Measurements from ENCODE around the gene MMRN1.

MMRN1 gene

GRCh38 chr4:89939546-89939945 lies 44.9 kb downstream of the MMRN1 start:
- no peak overlapping the region for H3K27ac Mint-ChIP-seq
- H3K4me3 Mint-ChIP-seq, result no peak overlapping the region
- H3K36me3 Mint-ChIP-seq (ENCODE audit: low read depth), result no peaks in the 10 kb centered on the region
- DNase-seq (ENCODE audit: low spot score), result no peak
- H3K9me3 Mint-ChIP-seq, result no peaks in the 10 kb centered on the region
- no peaks in the 10 kb centered on the region for H3K4me1 Mint-ChIP-seq (ENCODE audit: low read depth)
- peaks cover 6% of the 10 kb centered on the region for H3K27me3 Mint-ChIP-seq (ENCODE audit: low read depth)

- DNase-seq (ENCODE audit: low spot score), result no peak
- H3K9me3 Mint-ChIP-seq, result no peaks in the 10 kb centered on the region
- no peak overlapping the region for H3K4me3 Mint-ChIP-seq
- no peaks in the 10 kb centered on the region for H3K4me1 Mint-ChIP-seq (ENCODE audit: low read depth)
- H3K27me3 Mint-ChIP-seq (ENCODE audit: low read depth), result peaks cover 6% of the 10 kb centered on the region
- no peak overlapping the region for H3K27ac Mint-ChIP-seq
- H3K36me3 Mint-ChIP-seq (ENCODE audit: low read depth), result no peaks in the 10 kb centered on the region
These were observed 45.3 kb downstream of the MMRN1 start for GRCh38 chr4:89939994-89940393.

- no peaks in the 10 kb centered on the region for H3K4me1 Mint-ChIP-seq (ENCODE audit: low read depth)
- H3K9me3 Mint-ChIP-seq, result no peaks in the 10 kb centered on the region
- H3K4me3 Mint-ChIP-seq, result no peak overlapping the region
- no peak overlapping the region for H3K27ac Mint-ChIP-seq
- no peak for DNase-seq (ENCODE audit: low spot score)
- no peaks in the 10 kb centered on the region for H3K36me3 Mint-ChIP-seq (ENCODE audit: low read depth)
- H3K27me3 Mint-ChIP-seq (ENCODE audit: low read depth), result no peaks in the 10 kb centered on the region
These were observed 48.2 kb downstream of the MMRN1 start for GRCh38 chr4:89942811-89943210.

- H3K9me3 Mint-ChIP-seq, result no peaks in the 10 kb centered on the region
- no peaks in the 10 kb centered on the region for H3K4me1 Mint-ChIP-seq (ENCODE audit: low read depth)
- no peak overlapping the region for H3K4me3 Mint-ChIP-seq
- H3K36me3 Mint-ChIP-seq (ENCODE audit: low read depth), result no peaks in the 10 kb centered on the region
- no peaks in the 10 kb centered on the region for H3K27me3 Mint-ChIP-seq (ENCODE audit: low read depth)
- H3K27ac Mint-ChIP-seq, result no peak overlapping the region
- DNase-seq (ENCODE audit: low spot score), result no peak
These were observed 55.2 kb downstream of the MMRN1 start for GRCh38 chr4:89949782-89950387.

GRCh38 chr4:89952458-89952857 lies 57.8 kb downstream of the MMRN1 start:
- H3K36me3 Mint-ChIP-seq (ENCODE audit: low read depth), result no peaks in the 10 kb centered on the region
- no peaks in the 10 kb centered on the region for H3K27me3 Mint-ChIP-seq (ENCODE audit: low read depth)
- H3K4me3 Mint-ChIP-seq, result no peak overlapping the region
- DNase-seq (ENCODE audit: low spot score), result no peak
- H3K4me1 Mint-ChIP-seq (ENCODE audit: low read depth), result no peaks in the 10 kb centered on the region
- no peak overlapping the region for H3K27ac Mint-ChIP-seq
- H3K9me3 Mint-ChIP-seq, result no peaks in the 10 kb centered on the region

DNA sequence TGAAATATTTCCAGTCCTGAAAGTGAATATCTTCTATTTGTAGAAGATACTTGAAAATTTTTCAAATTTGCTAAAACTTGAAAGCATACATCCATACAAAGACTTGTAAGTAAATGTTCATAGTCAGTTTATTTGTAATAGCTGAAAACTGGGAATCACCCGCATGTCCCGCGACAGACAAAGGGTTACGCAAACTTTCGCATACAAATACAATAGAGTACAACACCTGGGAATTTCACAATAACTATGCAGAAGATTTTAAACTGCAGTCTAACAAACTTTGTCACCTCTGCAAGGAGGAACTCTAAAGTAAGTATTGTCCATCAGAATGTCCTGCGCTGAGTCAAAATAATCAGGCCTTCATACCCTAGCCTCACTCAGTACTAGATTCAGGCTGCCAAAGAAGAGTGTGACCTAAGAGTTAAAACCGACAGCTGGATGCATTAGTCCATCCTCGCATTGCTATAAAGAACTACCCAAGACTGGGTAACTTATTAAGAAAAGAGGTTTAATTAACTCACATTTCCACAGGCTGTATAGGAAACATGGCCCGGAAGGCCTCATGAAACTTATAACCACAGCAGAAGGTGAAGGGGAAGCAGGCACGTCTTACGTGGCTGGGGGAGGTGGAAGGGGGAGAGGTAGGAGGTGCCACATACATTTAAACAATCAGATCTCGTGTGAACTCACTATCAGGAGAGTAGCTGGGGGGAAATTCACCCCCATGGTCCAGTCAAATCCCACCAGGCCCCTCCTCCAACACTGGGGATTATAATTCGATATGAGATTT lies 60.4 kb downstream of the MMRN1 start:
- H3K27me3 Mint-ChIP-seq (ENCODE audit: low read depth), result no peaks in the 10 kb centered on the region
- H3K4me3 Mint-ChIP-seq, result no peak overlapping the region
- no peaks in the 10 kb centered on the region for H3K9me3 Mint-ChIP-seq
- H3K4me1 Mint-ChIP-seq (ENCODE audit: low read depth), result no peaks in the 10 kb centered on the region
- no peak for DNase-seq (ENCODE audit: low spot score)
- H3K27ac Mint-ChIP-seq, result no peak overlapping the region
- H3K36me3 Mint-ChIP-seq (ENCODE audit: low read depth), result no peaks in the 10 kb centered on the region

- no peaks in the 10 kb centered on the region for H3K9me3 Mint-ChIP-seq
- no peaks in the 10 kb centered on the region for H3K27me3 Mint-ChIP-seq (ENCODE audit: low read depth)
- no peak for DNase-seq (ENCODE audit: low spot score)
- no peak overlapping the region for H3K4me3 Mint-ChIP-seq
- no peak overlapping the region for H3K27ac Mint-ChIP-seq
- H3K4me1 Mint-ChIP-seq (ENCODE audit: low read depth), result no peaks in the 10 kb centered on the region
- no peaks in the 10 kb centered on the region for H3K36me3 Mint-ChIP-seq (ENCODE audit: low read depth)
These were observed 62.6 kb downstream of the MMRN1 start for GRCh38 chr4:89957046-89957926.

DNA sequence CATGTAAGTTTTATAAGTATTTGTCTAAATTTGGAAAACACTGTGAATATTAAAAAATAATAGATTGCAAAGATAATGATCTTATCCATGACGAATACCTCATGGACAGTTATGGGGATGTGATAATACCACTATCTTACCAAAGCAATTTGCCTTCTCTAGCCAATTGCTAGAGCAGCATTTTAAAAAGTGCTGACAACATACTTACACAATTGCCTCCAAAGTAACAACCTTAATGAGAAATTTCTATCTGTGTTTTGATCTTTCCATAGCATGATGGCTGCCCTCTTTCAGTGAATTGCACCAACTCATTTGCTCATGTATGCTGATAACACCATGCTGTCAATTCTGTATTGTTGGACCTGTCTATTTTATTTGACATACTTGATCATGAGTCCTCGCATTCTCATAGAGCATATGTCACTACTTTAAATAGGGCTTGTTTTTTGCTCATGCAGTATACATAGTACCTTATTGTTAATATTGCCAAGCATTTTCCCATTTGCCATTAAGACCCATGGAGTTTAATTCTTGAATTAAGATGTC lies 87.2 kb downstream of the MMRN1 start:
- no peak overlapping the region for H3K4me3 Mint-ChIP-seq
- no peak for DNase-seq (ENCODE audit: low spot score)
- H3K4me1 Mint-ChIP-seq (ENCODE audit: low read depth), result no peaks in the 10 kb centered on the region
- H3K27me3 Mint-ChIP-seq (ENCODE audit: low read depth), result no peaks in the 10 kb centered on the region
- H3K27ac Mint-ChIP-seq, result no peak overlapping the region
- no peaks in the 10 kb centered on the region for H3K9me3 Mint-ChIP-seq
- no peaks in the 10 kb centered on the region for H3K36me3 Mint-ChIP-seq (ENCODE audit: low read depth)

DNA sequence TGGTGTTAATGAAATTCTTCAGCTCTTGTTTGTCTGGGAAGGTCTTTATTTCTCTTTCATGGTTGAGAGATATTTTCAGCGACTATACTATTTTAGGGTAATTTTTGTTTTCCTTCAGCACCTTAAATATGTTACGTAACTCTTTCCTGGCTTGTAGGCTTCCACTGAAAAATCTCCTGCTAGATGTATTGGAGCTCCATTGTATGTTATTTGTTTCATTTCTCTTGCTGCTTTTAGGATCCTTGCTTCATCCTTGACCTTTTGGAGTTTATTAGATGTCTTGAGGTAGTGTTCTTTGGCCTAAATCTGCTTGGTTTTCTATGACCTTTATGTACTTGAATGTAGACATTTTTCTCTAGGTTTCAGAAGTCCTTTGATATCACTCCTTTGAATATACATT lies 93.6 kb downstream of the MMRN1 start:
- Mint-ChIP-seq H3K27ac (no peak overlapping the region), H3K36me3 (ENCODE audit: low read depth) (no peaks in the 10 kb centered on the region), H3K4me3 (no peak overlapping the region), H3K9me3 (no peaks in the 10 kb centered on the region), H3K4me1 (ENCODE audit: low read depth) (no peaks in the 10 kb centered on the region), H3K27me3 (ENCODE audit: low read depth) (no peaks in the 10 kb centered on the region)
- no peak for DNase-seq (ENCODE audit: low spot score)

- Mint-ChIP-seq H3K4me1 (ENCODE audit: low read depth) (no peaks in the 10 kb centered on the region), H3K27ac (no peak overlapping the region), H3K27me3 (ENCODE audit: low read depth) (no peaks in the 10 kb centered on the region), H3K36me3 (ENCODE audit: low read depth) (no peaks in the 10 kb centered on the region), H3K4me3 (no peak overlapping the region), H3K9me3 (no peaks in the 10 kb centered on the region)
- DNase-seq (ENCODE audit: low spot score), result no peak
These were observed 98.1 kb downstream of the MMRN1 start for GRCh38 chr4:89992744-89993143.

DNA sequence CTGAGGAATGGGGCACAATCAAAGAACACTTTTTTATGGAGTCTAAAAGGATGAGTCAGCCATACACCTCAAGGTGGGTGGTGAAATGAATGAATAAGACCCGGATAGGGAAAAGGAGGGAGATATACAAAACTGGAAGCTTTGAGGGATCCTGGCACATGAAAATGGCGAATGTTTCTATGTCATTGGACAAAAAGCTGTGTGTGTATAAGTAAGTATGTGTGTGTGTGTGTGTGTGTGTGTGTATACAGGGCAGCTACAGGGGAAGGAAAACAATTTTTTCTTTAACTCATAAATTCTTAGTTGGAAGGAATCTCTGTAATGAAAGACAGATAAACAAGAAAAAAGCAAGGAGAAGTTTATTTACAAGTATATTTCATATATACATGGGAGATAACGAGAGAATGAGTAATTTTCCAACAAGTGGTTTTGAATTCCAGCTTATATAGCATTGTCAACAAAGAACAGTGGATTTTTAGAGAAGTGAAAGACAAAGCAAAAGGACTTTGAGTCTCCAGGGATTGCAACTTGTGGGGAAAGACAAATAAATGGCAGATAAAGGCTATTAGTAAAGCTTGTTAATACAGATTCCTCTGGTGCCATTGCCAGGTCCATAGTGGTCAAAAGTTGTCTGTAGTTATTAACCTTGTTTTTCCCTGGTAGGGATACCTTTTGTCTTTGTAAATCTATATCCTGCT lies 99.7 kb downstream of the MMRN1 start:
- Mint-ChIP-seq H3K36me3 (ENCODE audit: low read depth) (no peaks in the 10 kb centered on the region), H3K4me1 (ENCODE audit: low read depth) (no peaks in the 10 kb centered on the region), H3K4me3 (no peak overlapping the region), H3K27me3 (ENCODE audit: low read depth) (no peaks in the 10 kb centered on the region), H3K27ac (no peak overlapping the region), H3K9me3 (no peaks in the 10 kb centered on the region)
- no peak for DNase-seq (ENCODE audit: low spot score)

GRCh38 chr4:89995006-89995405 lies 100.4 kb downstream of the MMRN1 start:
- H3K27ac Mint-ChIP-seq, result no peak overlapping the region
- H3K4me3 Mint-ChIP-seq, result no peak overlapping the region
- no peaks in the 10 kb centered on the region for H3K36me3 Mint-ChIP-seq (ENCODE audit: low read depth)
- H3K9me3 Mint-ChIP-seq, result no peaks in the 10 kb centered on the region
- DNase-seq (ENCODE audit: low spot score), result no peak
- H3K4me1 Mint-ChIP-seq (ENCODE audit: low read depth), result no peaks in the 10 kb centered on the region
- no peaks in the 10 kb centered on the region for H3K27me3 Mint-ChIP-seq (ENCODE audit: low read depth)

DNA sequence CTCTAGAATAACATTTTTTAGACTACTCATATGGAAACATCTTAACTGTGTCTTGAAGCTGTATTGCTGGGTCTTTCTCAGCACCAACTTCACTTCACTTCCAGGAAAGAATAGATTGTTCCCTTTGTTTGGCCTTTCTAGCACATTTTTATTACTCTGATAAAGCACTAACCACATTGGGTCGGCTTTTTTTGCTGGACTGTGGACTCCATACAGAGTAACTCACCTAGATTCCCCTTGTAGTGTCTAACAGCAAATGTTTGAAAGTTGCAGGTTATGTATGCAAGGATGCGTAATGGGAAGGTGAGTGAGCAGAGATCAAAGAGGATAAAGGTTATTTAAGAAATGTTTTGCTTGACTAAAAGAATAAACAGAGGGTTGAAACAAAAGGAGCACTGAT lies 101.2 kb downstream of the MMRN1 start:
- H3K27ac Mint-ChIP-seq, result no peak overlapping the region
- no peaks in the 10 kb centered on the region for H3K4me1 Mint-ChIP-seq (ENCODE audit: low read depth)
- H3K9me3 Mint-ChIP-seq, result no peaks in the 10 kb centered on the region
- no peak for DNase-seq (ENCODE audit: low spot score)
- no peaks in the 10 kb centered on the region for H3K27me3 Mint-ChIP-seq (ENCODE audit: low read depth)
- no peak overlapping the region for H3K4me3 Mint-ChIP-seq
- H3K36me3 Mint-ChIP-seq (ENCODE audit: low read depth), result no peaks in the 10 kb centered on the region
